Measurements from ENCODE around the gene ZNF345. TPM values are rescaled to one million over a fixed set of nuclear protein-coding genes. Genes with fewer than 3 reads are reported as not detected.

ZNF345 gene
- total and polyA plus RNA-seq, 2 of the 8 experiments (the other 6 are each of a cell fraction or from before 2014, with no cell fraction given), result 3.2 to 5.1 TPM

GRCh38 chr19:36838784-36839324 lies 11.8 kb upstream of the ZNF345 start:
- peaks cover 0 to 1% (median 0%) of the 10 kb centered on the region in 4 experiments; a peak in 1 of 7 replicates for H3K27me3 ChIP-seq (replicated peaks in 1 of 4; ENCODE audit: control insufficient read depth in 3 of 4, extremely low read depth in 1 of 4, insufficient read depth in 3 of 4, low read length in 3 of 4)
- TF ChIP-seq BACH1 (IDR thresholded peaks at IDR 0.05; ENCODE audit: low read length) (no peak), EZH2 (IDR thresholded peaks at IDR 0.05; ENCODE audit: low read depth, low read length, severe bottlenecking) (no peak), RBBP5 (IDR thresholded peaks at IDR 0.05; ENCODE audit: borderline replicate concordance, low read depth, low read length) (no peak), NANOG (IDR thresholded peaks at IDR 0.05; ENCODE audit: insufficient read depth, low read depth, low read length, poor library complexity, severe bottlenecking) (no peak), POLR2AphosphoS5 (IDR thresholded peaks at IDR 0.05; ENCODE audit: low read depth, low read length) (no peak), CHD2 (IDR thresholded peaks at IDR 0.05; ENCODE audit: low read length) (no peak)
- no peak overlapping the region for H2BK120ac ChIP-seq (replicated peaks; ENCODE audit: low read depth, low read length)
- peaks cover 6% of the 10 kb centered on the region for H3K23me2 ChIP-seq (ENCODE audit: low read depth, low read length)
- peak overlapping the region; percentile 16; the same call in 1 of the 2 replicates for H2BK5ac ChIP-seq (ENCODE audit: low read depth, low read length)
- H3K4ac ChIP-seq (replicated peaks; ENCODE audit: insufficient read length, low read depth, low read length), result no peak overlapping the region
- H4K5ac ChIP-seq (ENCODE audit: insufficient read length, low read depth, low read length), result no peak overlapping the region
- no peak overlapping the region for H2AK5ac ChIP-seq (ENCODE audit: low read depth, low read length)
- no peak overlapping the region for H4K8ac ChIP-seq (ENCODE audit: extremely low read depth, insufficient read depth, low read length)
- H3K79me2 ChIP-seq (ENCODE audit: control insufficient read depth in 1 of 2, insufficient read depth in 2 of 2, low read length in 2 of 2), result 0 out of 4 replicates have a peak, but pooled peaks cover 0 to 6% of the 10 kb centered on the region in 2 experiments
- H2BK15ac ChIP-seq (ENCODE audit: low read length), result no peak overlapping the region
- no peak overlapping the region for H3K56ac ChIP-seq (replicated peaks; ENCODE audit: insufficient read length, low read depth, low read length)
- H3K4me2 ChIP-seq (ENCODE audit: insufficient read depth in 1 of 2, low read depth in 2 of 2, low read length in 2 of 2), result peak overlapping the region; percentile 92 to 93
- DNase-seq (ENCODE audit: low read depth in 1 of 2, low spot score in 2 of 2) (no peak), FAIRE-seq (no peak)
- H3K4me3 ChIP-seq (ENCODE audit: extremely low read depth in 1 of 4, insufficient read depth in 2 of 4, low read depth in 3 of 4, low read length in 4 of 4), result peak overlapping the region; percentile 77 to 98 (median 93)
- no peak overlapping the region for H3K23ac ChIP-seq (ENCODE audit: insufficient read length)
- H3K18ac ChIP-seq (ENCODE audit: extremely low read depth, low read length), result no peak overlapping the region
- CTCF ChIA-PET (ENCODE audit: partially characterized antibody), result interaction anchor here (4.3 kb wide), 1 partner anchor 11 kb away, joined by 14 read pairs; the partner anchor contains the start of gene ZNF345
- no peaks in the 10 kb centered on the region for H4K20me1 ChIP-seq (replicated peaks in 1 of 2; ENCODE audit: control insufficient read depth in 1 of 2, insufficient read depth in 2 of 2, low read length in 2 of 2)
- H3K36me3 ChIP-seq (ENCODE audit: control insufficient read depth in 2 of 4, insufficient read depth in 4 of 4, low read length in 3 of 4), result no peaks in the 10 kb centered on the region; a peak in 2 of 8 replicates
- H3K4me1 ChIP-seq (replicated peaks in 1 of 4; ENCODE audit: control insufficient read depth in 3 of 4, insufficient read depth in 4 of 4, low read length in 3 of 4), result peaks cover 0 to 2% (median 0%) of the 10 kb centered on the region in 4 experiments; a peak in 1 of 7 replicates
- POLR2A ChIA-PET (ENCODE audit: partially characterized antibody), result interaction anchor here (0.6 to 6.8 kb wide), 9 partner anchors 8 to 379 kb away, joined by 3 to 103 read pairs (median 5); partner anchors contain the start of genes ZNF345, ZNF383 and ZNF850
- WGBS, 2 experiments (ENCODE audit: extremely low coverage in 1 of 2, insufficient coverage in 1 of 2, insufficient read length in 1 of 2, insufficient replicate concordance in 2 of 2, low coverage in 1 of 2, low lambda C conversion rate in 2 of 2, missing lambda C conversion rate in 1 of 2), result 29% methylated on average over 12 of the region's 12 CpGs; no CpG with 5 or more reads in 1 of the 2 experiments
- H3K79me1 ChIP-seq (ENCODE audit: low read depth, low read length), result no peaks in the 10 kb centered on the region; the same call in 1 of the 2 replicates
- H3K9ac ChIP-seq (replicated peaks in 1 of 4; ENCODE audit: extremely low read depth in 1 of 4, low read depth in 3 of 4, low read length in 3 of 4), result peak overlapping the region in 2 of 4 experiments; percentile 82 to 87; a peak in 5 of 7 replicates
- no peak overlapping the region for H4K91ac ChIP-seq (replicated peaks; ENCODE audit: insufficient read length, low read length)
- no peak overlapping the region for H3K14ac ChIP-seq (ENCODE audit: insufficient read length)
- H2BK20ac ChIP-seq (ENCODE audit: low read length), result no peak overlapping the region
- H3K9me3 ChIP-seq (ENCODE audit: insufficient read depth in 2 of 2, low read depth in 1 of 2, low read length in 1 of 2), result peaks cover 5 to 7% of the 10 kb centered on the region in 2 experiments; a peak in 2 of 4 replicates
- no peak overlapping the region for H2BK12ac ChIP-seq (ENCODE audit: low read depth, low read length)
- H3K27ac ChIP-seq (ENCODE audit: low read depth, low read length), result peak overlapping the region; percentile 88; the same call in 1 of the 2 replicates
- peak overlapping the region; percentile 87; the same call in 1 of the 2 replicates for H2AFZ ChIP-seq (ENCODE audit: low read length)

All from H1 (cell line).